Esophagus (tissue), 2 donors: Measurements from ENCODE around the gene TMEM154. TPM values are rescaled to one million over a fixed set of nuclear protein-coding genes. Genes with fewer than 3 reads are reported as not detected.
"Not testable (repeated sequence)": the region's sequence is repeated elsewhere in the genome, so short reads cannot be mapped to it uniquely, and the experiment has no call there.

Experiments
- H3K27ac ChIP-seq, 2 donors: one replicate each; pipeline ENCODE4 v1.5.1; 2013; ENCODE audit warnings: low read depth in 2 of 2, mild to moderate bottlenecking in 2 of 2, inconsistent platforms in 1 of 2, low read length in 1 of 2, moderate library complexity in 1 of 2
- H3K27me3 ChIP-seq, 2 donors: one replicate each; pipeline ENCODE4 v1.6.1; 2013; ENCODE audit warnings: low read length in 2 of 2, control low read depth in 1 of 2, mild to moderate bottlenecking in 1 of 2; ENCODE audit not compliant: insufficient read depth in 2 of 2, control insufficient read depth in 1 of 2
- H3K36me3 ChIP-seq, 2 donors: one replicate each; pipeline ENCODE4 v1.6.1; 2013; ENCODE audit warnings: low read length in 1 of 2; ENCODE audit not compliant: control insufficient read depth in 2 of 2, insufficient read depth in 2 of 2
- H3K4me1 ChIP-seq, 2 donors: one replicate each; pipeline ENCODE4 v1.6.1; 2013; ENCODE audit warnings: low read length in 1 of 2; ENCODE audit not compliant: control insufficient read depth in 2 of 2, insufficient read depth in 2 of 2
- H3K4me3 ChIP-seq, 2 donors: one replicate each; pipeline ENCODE4 v1.5.1; 2013; ENCODE audit warnings: low read length in 2 of 2, mild to moderate bottlenecking in 2 of 2, low read depth in 1 of 2, moderate library complexity in 1 of 2
- H3K9me3 ChIP-seq, 2 donors: one replicate each; pipeline ENCODE4 v1.6.1; 2013; ENCODE audit warnings: mild to moderate bottlenecking in 2 of 2, low read depth in 1 of 2, low read length in 1 of 2, moderate library complexity in 1 of 2; ENCODE audit not compliant: control insufficient read depth in 2 of 2, insufficient read depth in 1 of 2
- WGBS, 2 donors: extraction: QIAGEN DNeasy Blood & Tissue Kit; methylation state at CpG; one replicate each; pipeline ENCODE4 v1.1.7; 2013; 5-methylcytosine and 5-hydroxymethylcytosine counted together
- polyA plus RNA-seq, 2 donors: library from polyadenylated mRNA; stranded (reverse); fragments of 200-250 nt; gene quantifications; one replicate each; pipeline ENCODE4 v1.2.3, GENCODE V29; 2013
- donor health status: healthy with polysubstance abuse.
- donor health status: Bipolar disorder and iron deficiency.

Gene TMEM154
- polyA plus RNA-seq, 2 donors = 17.7 to 24.2 TPM

- Histone ChIP-seq H3K4me3 (no peak overlapping the region), H3K27me3 (no peaks in the 10 kb centered on the region), H3K9me3 (no peaks in the 10 kb centered on the region), H3K4me1 (no peaks in the 10 kb centered on the region), H3K27ac (no peak overlapping the region), H3K36me3 (peaks cover 0 to 10% of the 10 kb centered on the region in 2 donors)
- 58 to 72% methylated on average over 4 of the region's 4 CpGs for WGBS, 2 donors
These were observed 6.3 kb downstream of the TMEM154 start for GRCh38 chr4:152673489-152673888.

DNA sequence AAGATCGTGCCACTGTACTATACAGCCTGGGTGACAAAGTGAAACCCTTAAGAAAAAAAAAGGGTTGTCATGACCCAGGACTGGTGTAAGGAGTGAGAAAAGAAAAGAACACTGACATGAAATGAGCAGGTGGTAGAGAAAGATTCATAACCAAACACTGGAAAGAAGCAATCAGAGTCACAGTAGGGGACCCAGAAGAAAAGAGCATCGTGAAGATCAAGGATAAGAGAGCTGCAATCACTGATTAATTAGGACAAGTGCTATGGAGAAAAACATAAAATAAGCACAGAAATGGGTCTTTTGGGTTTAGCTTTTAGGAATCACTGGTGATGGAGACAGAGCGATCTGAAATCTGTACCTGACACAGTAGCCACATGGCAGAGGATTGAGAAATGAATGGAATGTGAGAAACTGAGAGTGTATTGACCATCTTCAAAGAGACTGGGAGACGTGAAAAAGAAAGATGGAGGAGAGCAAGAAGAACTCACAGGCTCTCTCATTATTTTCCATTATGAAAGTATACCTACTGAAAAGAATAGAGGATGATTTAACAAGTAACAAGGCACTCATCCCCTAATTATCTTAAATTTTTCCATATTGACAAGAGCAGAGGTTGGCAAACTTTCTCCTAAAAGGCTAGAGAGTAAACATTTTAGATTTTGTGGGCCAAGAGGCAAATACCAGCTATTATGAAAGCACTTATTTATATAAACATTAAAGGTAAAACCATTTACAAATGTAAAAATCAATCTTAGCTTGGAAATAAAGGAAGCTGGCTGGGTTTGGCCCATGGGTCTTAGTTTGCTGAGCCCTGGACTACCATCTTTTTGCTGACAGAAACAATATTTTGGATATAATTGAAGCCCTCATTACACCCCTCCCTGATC lies 7.3 kb downstream of the TMEM154 start:
- no peaks in the 10 kb centered on the region for H3K9me3 ChIP-seq
- no peak overlapping the region for H3K27ac ChIP-seq
- H3K4me1 ChIP-seq = no peaks in the 10 kb centered on the region
- no peaks in the 10 kb centered on the region for H3K27me3 ChIP-seq
- no peak overlapping the region for H3K4me3 ChIP-seq
- H3K36me3 ChIP-seq = peaks cover 0 to 10% of the 10 kb centered on the region in 2 donors
- 85 to 89% methylated on average over 4 of the region's 4 CpGs for WGBS, 2 donors

DNA sequence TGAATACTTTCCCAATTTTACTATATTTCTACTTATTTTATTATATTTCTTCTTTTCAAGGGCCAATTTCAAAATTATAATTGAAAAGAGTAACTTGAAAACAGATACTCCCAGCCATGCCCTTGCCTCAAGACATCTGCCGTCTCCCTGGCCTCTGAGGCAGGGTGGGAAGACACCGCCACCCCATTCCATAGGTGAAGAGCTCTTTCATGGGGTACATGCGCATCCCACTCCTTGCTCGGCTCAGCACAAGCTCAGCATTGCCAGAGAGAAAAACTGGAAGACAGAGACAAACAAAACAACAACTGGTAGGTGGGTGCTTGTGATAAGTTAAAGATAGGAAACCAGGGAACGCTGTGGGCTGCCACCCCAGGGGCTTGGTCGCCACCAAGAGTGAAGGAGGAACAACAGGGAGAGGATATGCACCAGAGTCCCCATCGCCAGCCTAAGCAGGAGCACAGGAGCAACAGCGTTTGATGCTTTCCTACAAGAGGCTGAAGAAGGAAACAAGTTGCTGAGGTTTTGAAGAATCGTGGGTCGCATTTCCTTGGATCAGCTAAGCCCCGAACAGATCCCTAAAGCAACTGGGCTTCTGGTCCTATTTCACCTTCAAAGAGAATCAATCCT lies 11.3 kb downstream of the TMEM154 start:
- Histone ChIP-seq H3K27ac (no peak overlapping the region), H3K4me3 (no peak overlapping the region), H3K9me3 (no peaks in the 10 kb centered on the region), H3K36me3 (peaks cover 0 to 13% of the 10 kb centered on the region in 2 donors), H3K27me3 (no peaks in the 10 kb centered on the region), H3K4me1 (no peaks in the 10 kb centered on the region)
- 84 to 86% methylated on average over 11 of the region's 11 CpGs for WGBS, 2 donors

GRCh38 chr4:152667781-152668180 lies 12.0 kb downstream of the TMEM154 start:
- no peak overlapping the region for H3K27ac ChIP-seq
- no peaks in the 10 kb centered on the region for H3K27me3 ChIP-seq
- H3K4me1 ChIP-seq = no peaks in the 10 kb centered on the region
- no peaks in the 10 kb centered on the region for H3K9me3 ChIP-seq
- H3K36me3 ChIP-seq = peaks cover 0 to 13% of the 10 kb centered on the region in 2 donors
- WGBS, 2 donors = 85 to 90% methylated on average over 3 of the region's 3 CpGs
- H3K4me3 ChIP-seq = no peak overlapping the region

DNA sequence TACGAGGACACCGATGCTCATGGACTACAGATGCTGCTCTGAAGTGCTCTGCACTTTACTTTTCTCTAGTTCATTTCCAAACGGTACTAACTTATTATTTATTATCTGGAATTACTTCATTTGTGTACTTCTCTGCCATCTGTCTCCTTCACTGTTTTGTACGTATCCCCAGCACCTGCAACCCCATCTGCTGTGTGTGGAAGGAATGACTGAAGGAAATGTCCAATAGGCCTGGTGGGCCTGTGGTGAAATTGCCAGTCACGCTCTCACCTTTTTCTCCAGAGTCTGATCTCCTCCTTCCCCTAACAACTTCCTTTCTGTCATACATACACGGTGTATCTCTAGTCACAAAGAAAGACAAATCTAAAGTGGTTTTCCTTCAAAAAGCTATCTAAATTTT lies 12.9 kb downstream of the TMEM154 start:
- H3K27me3 ChIP-seq = no peaks in the 10 kb centered on the region
- no peaks in the 10 kb centered on the region for H3K9me3 ChIP-seq
- H3K27ac ChIP-seq = no peak overlapping the region
- 85 to 88% methylated on average over 6 of the region's 6 CpGs for WGBS, 2 donors
- H3K4me1 ChIP-seq = no peaks in the 10 kb centered on the region
- H3K4me3 ChIP-seq = no peak overlapping the region
- peaks cover 0 to 13% of the 10 kb centered on the region in 2 donors for H3K36me3 ChIP-seq

GRCh38 chr4:152665691-152666395 lies 14.0 kb downstream of the TMEM154 start:
- H3K27me3 ChIP-seq = no peaks in the 10 kb centered on the region
- H3K4me3 ChIP-seq = no peak overlapping the region
- H3K27ac ChIP-seq = no peak overlapping the region
- H3K36me3 ChIP-seq = peaks cover 0 to 11% of the 10 kb centered on the region in 2 donors
- no peaks in the 10 kb centered on the region for H3K4me1 ChIP-seq
- H3K9me3 ChIP-seq = no peaks in the 10 kb centered on the region
- WGBS, 2 donors = 92 to 94% methylated on average over 7 of the region's 7 CpGs

GRCh38 chr4:152664067-152664378 lies 15.8 kb downstream of the TMEM154 start:
- peaks cover 0 to 11% of the 10 kb centered on the region in 2 donors for H3K36me3 ChIP-seq
- H3K27ac ChIP-seq, H3K4me3 ChIP-seq, H3K9me3 ChIP-seq, H3K4me1 ChIP-seq, H3K27me3 ChIP-seq: not testable (repeated sequence)
- WGBS, 2 donors = 64 to 72% methylated on average over 5 of the region's 5 CpGs

- WGBS, 2 donors = 75 to 79% methylated on average over 6 of the region's 6 CpGs
- no peaks in the 10 kb centered on the region for H3K9me3 ChIP-seq
- H3K27ac ChIP-seq = no peak overlapping the region
- H3K27me3 ChIP-seq = no peaks in the 10 kb centered on the region
- H3K4me1 ChIP-seq = no peaks in the 10 kb centered on the region
- no peak overlapping the region for H3K4me3 ChIP-seq
- peaks cover 0 to 8% of the 10 kb centered on the region in 2 donors for H3K36me3 ChIP-seq
These were observed 16.4 kb downstream of the TMEM154 start for GRCh38 chr4:152663203-152664066.

- WGBS, 2 donors = 68 to 87% methylated on average over 2 of the region's 2 CpGs
- H3K4me1 ChIP-seq = no peaks in the 10 kb centered on the region
- H3K27ac ChIP-seq = no peak overlapping the region
- peaks cover 0 to 4% of the 10 kb centered on the region in 2 donors for H3K36me3 ChIP-seq
- no peak overlapping the region for H3K4me3 ChIP-seq
- H3K27me3 ChIP-seq = no peaks in the 10 kb centered on the region
- H3K9me3 ChIP-seq = peaks cover 0 to 2% of the 10 kb centered on the region in 2 donors
These were observed 18.1 kb downstream of the TMEM154 start for GRCh38 chr4:152661649-152662048.
